ENCODE results near the gene DNAAF1.

Gene DNAAF1

DNA sequence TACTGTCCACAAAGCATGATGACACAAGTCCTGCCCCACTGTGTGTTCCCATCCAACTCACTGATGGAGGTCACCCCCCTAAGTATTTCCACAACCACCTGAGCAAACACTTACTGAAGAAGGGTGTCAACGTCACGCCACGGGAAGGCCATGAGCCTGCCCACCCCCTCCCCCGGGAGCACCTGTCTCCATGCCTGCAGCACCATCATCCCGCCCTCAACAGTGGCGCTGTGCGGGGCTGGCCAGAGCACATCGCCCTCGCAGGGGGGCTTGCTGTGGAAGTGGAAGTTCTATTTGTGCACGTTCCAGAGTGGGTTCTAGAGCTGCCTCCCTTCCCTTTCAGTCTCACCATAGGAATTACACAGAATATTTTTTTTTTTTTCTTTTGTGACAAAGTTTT is 24.1 kb upstream of the DNAAF1 start:
- DNase-seq = no peak

- no peak for DNase-seq
Observed at GRCh38 chr16:84124257-84125073, 20.6 kb upstream of the DNAAF1 start.

DNA sequence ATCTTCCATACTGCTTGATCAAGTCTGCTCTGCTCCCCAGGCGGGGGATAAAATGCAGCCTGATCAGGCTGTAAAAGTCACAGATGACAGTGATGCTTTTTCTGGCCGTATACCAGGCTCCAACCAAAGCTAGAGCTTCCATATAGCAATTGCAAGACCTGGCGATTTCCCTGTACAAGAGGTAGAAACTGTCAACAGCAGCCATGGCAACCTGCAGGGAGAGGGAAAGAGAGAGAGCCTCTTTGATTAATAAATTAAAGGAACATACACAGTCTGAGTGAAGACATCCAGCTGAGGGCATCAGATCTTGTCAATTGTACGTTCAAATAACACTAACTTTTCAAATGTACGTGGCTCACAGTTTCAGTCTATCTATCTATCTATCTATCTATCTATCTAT is 14.0 kb upstream of the DNAAF1 start:
- no peak for DNase-seq

DNA sequence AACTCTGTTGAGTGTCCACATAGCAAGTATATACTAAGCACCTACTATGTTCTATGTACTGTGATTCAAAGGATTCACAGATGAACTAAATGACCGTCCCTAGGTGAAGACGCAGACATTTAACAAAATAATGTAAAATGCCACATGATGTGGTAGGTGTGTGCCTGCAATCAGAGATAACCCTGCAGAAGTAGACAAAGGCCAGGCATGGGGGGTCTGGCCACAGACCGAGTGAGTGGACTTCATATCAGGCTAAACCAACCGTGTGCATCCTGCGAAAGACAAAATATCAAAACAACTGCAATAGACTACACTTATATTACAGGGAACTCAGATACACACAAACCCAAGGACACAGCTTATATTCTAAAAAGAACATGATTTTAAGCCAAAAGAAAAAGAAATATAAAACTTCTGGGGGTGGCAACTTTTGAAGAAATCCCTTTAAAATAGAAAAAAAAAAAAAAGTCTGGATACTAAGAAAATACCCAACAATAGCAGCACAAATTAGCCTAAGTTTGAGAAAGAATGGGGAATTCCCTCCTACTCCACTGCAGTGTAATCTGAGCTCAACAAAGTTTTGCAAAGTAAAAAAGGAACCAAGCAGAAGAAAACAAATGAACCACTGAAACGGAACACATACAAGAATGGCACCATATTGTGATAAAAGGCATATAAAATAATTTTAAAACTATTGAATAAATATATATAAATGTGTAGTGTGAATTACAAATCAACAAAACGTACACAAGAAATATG is 12.4 kb upstream of the DNAAF1 start:
- DNase-seq = no peak

- no peak for DNase-seq
Observed at GRCh38 chr16:84136331-84137125, 8.6 kb upstream of the DNAAF1 start.

- no peak for DNase-seq
Observed at GRCh38 chr16:84137287-84137686, 7.8 kb upstream of the DNAAF1 start.

GRCh38 chr16:84137769-84138357 is 7.2 kb upstream of the DNAAF1 start:
- no peak for DNase-seq

GRCh38 chr16:84138500-84138823 is 6.6 kb upstream of the DNAAF1 start:
- DNase-seq = no peak

DNA sequence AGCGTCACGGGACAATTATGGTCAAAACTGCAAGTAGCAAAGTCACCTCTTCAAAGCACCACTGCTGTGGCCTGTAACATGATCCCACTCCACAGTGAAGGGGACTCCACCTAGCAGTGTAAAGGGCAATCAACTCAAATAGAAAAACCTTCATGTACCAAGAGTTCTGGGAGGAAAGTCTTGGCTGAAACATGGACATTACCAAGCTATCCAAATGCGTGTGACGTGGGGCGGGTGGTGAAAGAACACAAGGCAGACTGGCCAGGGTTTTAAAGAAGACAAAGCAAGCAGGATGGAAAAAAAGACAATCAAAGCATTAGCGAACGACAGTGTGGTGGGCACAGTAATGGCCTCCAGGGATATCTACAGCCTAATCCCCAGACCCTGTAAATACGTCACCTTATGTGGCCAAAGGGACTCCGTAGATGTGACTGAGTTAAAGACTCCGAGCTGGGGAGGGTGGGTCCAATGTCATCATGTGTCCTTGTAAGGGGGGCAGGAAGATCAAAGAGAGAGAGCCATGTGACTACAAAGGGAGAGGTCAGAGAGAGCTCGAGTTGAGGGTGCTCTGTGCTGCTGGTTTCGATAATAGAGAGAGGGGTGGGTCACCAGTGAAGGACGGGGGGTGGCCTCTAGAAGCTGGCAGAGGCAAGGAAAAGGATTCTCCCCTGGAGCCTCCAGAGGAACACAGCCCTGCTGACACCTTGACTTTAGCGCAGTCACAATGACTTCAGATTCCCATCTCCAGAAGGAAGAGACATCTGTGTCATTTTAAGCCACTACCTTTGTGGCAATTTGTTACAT is 6.1 kb upstream of the DNAAF1 start:
- DNase-seq = no peak

GRCh38 chr16:84139628-84140258 is 5.4 kb upstream of the DNAAF1 start:
- no peak for DNase-seq

GRCh38 chr16:84141143-84141670 is 3.9 kb upstream of the DNAAF1 start:
- DNase-seq = no peak

DNA sequence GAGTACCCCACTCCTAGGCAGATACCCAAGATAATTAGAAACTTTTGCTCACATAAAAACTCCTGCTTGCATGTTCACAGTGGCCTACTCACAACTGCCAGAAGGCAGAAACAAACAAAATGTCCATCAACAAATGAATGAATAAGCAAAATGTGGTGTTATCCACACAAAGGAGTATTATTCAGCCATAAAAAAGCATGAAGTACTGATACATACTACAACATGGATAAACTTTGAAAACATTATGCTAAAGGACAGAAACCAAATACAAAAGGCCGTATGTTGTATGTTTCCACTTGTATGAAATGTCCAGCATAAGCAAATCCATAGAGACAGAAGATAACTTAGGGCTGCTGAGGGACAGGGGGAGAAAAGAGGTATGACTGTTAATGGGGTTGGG is 2.0 kb upstream of the DNAAF1 start:
- no peak for DNase-seq

DNA sequence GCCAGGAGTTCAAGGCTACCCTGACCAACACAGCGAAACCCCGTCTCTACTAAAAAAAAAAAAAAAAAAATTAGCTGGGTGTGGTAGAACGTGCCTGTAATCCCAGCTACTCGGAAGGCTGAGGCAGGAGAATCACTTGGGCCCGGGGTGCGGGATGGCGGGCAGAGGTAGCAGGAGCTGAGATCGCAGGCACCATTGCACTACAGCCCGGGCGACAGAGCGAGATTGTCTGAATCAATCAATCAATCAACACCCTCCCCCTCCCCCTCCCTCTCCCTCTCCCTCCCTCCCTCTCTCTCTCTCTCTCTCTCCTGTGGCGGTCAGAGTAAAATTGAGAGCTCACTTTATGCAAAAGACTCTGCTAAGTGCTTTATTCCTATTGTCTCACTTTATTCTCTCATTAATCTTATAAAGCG is 1.3 kb upstream of the DNAAF1 start:
- peak in 1 of 56 donors; percentile 1 for DNase-seq

DNA sequence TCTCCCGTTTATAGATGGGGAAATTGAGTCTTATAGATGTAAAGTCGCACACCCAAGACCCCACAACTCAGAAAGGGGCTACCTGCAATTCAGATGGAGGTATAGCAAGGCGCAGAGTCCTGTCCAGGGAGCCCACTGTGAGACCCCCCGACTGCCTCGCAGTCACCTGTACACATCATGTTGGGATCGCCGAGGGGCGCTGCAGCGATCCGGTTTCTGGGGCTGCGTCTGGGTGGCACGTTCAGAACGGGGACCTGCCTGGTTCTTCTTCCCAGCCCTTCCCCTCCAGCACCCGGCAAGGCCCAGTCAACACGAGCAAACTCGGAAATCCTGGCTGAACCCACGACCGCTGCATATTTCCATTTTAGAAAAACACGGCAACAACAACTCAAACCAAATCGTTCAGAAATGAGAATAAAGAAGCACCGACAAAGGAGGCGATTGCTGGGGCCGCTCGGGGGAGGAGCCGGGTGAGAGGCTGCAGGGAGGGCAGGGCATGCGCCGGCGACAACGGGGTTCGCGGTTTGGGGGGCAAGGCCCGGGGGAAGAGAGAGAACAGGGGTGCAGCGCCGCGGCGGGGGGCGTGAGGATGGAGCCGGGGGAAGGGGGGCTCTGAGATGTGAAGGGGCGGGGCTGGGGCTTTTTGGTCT is 774 bp upstream of the DNAAF1 start:
- DNase-seq = peak in 27 of 56 donors; percentile 2 to 47 (median 24)

GRCh38 chr16:84150926-84151325 is 5.8 kb downstream of the DNAAF1 start:
- DNase-seq = no peak

DNA sequence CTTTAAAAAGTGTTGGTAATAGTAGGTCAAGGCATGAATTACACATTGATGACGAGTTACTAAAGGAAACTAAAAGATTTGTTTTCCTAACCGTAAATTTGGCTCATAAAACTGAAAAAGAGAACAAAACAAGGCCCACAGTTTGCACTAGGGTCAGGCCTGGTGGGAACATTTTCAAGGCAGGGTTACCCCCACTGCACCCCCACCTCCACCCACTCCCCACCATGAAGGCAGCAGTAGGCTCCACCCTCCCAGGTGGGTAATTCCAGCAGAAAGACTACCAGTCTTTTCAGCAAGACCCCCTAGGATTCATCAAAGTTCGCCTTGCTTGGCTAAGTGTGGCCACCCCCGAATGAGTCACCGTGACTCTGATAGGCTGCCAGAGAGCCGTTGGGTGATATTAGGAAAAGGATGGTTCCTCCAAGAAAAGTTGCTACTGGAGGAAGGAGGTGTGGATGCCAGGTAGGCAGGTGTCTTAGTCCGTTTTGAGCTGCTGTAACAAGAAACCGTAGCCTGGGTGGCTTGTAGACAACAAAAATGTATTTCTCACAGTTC is 8.6 kb downstream of the DNAAF1 start:
- DNase-seq = no peak

DNA sequence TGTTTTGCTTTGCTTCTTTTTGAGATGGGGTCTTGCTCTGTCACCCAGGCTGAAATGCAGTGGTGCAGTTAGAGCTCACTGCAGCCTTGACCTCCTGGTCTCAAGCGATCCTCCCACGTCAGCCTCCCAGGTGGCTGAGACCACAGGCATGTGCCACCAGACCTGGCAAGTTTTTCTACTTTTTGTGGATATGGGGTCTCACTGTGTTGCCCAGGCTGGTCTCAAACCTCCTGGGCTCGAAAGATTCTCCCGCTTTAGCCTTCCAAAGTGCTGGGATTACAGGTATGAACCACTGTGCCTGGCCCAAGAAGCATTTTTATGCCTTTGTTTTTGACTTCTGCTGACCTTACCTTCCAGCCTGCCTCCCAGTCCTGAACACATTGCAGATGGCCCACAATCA is 10.1 kb downstream of the DNAAF1 start:
- no peak for DNase-seq

GRCh38 chr16:84155771-84156170 is 10.7 kb downstream of the DNAAF1 start:
- no peak for DNase-seq

DNA sequence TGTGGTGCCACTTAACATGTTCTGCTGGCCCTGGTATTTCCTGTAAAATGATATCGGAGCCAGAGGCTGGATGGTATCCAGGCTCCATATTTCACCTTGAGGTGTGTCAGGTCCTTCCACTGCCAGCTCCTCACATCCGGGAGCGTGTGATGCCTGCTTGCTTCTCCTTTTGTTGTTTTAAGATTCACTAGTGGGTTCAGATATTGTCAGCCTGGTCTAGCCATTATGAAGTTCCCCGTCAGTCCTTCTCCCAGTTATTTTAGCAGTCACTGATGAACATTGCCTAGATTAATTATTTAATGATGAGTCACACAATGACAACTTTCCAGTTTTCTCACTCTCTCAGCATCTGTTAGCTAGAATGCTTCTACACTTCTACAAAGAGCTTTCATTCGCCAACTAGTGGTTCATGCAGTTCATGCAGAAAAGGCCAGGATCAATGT is 11.3 kb downstream of the DNAAF1 start:
- no peak for DNase-seq

All from amygdala (tissue), 56 donors.